OCI-LY1 (cell line): Measurements from ENCODE around the gene CD247.

ENCODE experiments used
- CTCF ChIP-seq: fragments of 200-600 bp; sonication (generic), shearing (Covaris generic); IDR thresholded peaks from 2 replicates; pipeline ENCODE4 v1.5.1; 2017; ENCODE audit warnings: mild to moderate bottlenecking, antibody characterized with exemption, low read length, moderate library complexity, mixed read lengths
- EZH2 ChIP-seq: fragments of 200-600 bp; sonication (generic), shearing (Covaris generic); IDR thresholded peaks from 2 replicates; pipeline ENCODE4 v1.8.0; 2017; ENCODE audit warnings: borderline replicate concordance, mixed run types, mild to moderate bottlenecking, antibody characterized with exemption, low read length, moderate library complexity, mixed read lengths

- no peak for TF ChIP-seq EZH2
- TF ChIP-seq CTCF: peak; percentile 87
These were observed 37.8 kb upstream of the CD247 start for GRCh38 chr1:167555971-167556714.
